ENCODE data around the gene LRRC53. TPM values are rescaled to one million over a fixed set of nuclear protein-coding genes. Genes with fewer than 3 reads are reported as not detected.

The LRRC53 gene
- polyA plus RNA-seq, 2 of the 4 experiments (the other 2 are of a cell fraction) = not detected

DNA sequence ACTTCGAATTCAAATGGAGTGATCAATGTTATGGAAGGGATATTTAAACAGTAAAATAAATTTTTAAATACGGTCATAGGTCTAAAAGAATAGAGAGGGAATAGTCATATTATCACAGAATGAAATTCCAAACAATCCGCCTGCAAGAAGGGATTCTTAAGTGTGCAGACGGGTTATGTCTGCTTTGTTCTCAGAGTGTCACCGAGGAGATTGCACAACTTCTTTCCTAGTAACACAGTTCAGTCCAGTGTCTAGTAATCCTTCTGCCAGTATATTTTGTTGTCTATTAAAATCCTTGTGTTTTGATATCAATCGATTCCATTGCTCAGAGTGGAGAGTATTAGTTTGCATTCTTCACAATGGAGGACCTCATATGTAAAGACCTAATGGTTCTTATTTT is 48.4 kb downstream of the LRRC53 start:
- ChIA-PET POLR2A (no interaction called here), CTCF (no interaction called here)
- Histone ChIP-seq H3K4me3 (no peak overlapping the region), H3K27ac (no peak overlapping the region), H3K4me2 (no peak overlapping the region), H3K9me3 (no peaks in the 10 kb centered on the region), H3K4me1 (no peaks in the 10 kb centered on the region)
- WGBS (ENCODE audit: missing lambda C conversion rate) = 42% methylated on average over 6 of the region's 6 CpGs
- TF ChIP-seq HEYL (CRISPR knock-in tag; IDR thresholded peaks at IDR 0.05) (no peak), EP300 (IDR thresholded peaks at IDR 0.05) (no peak), GATA3 (IDR thresholded peaks at IDR 0.05; ENCODE audit: borderline replicate concordance) (no peak), NFE2L2 (conservative IDR thresholded peaks at IDR 0.05; ENCODE audit: low read length) (no peak), JUN (IDR thresholded peaks at IDR 0.05) (no peak), HOXB5 (CRISPR knock-in tag; IDR thresholded peaks at IDR 0.05) (no peak), ZFP36 (IDR thresholded peaks at IDR 0.05; ENCODE audit: borderline replicate concordance, partially characterized antibody) (no peak), JUNB (IDR thresholded peaks at IDR 0.05) (no peak), PHF8 (IDR thresholded peaks at IDR 0.05; ENCODE audit: borderline replicate concordance, low read depth) (no peak), NR3C1 (IDR thresholded peaks at IDR 0.05) (no peak), ZC3H11A (IDR thresholded peaks at IDR 0.05) (no peak), BHLHE40 (IDR thresholded peaks at IDR 0.05; ENCODE audit: low read depth, low read length) (no peak), FOSL2 (IDR thresholded peaks at IDR 0.05) (no peak), FOSL2 (CRISPR knock-in tag; IDR thresholded peaks at IDR 0.05) (no peak)
- TF ChIP-seq, protein P1, sequence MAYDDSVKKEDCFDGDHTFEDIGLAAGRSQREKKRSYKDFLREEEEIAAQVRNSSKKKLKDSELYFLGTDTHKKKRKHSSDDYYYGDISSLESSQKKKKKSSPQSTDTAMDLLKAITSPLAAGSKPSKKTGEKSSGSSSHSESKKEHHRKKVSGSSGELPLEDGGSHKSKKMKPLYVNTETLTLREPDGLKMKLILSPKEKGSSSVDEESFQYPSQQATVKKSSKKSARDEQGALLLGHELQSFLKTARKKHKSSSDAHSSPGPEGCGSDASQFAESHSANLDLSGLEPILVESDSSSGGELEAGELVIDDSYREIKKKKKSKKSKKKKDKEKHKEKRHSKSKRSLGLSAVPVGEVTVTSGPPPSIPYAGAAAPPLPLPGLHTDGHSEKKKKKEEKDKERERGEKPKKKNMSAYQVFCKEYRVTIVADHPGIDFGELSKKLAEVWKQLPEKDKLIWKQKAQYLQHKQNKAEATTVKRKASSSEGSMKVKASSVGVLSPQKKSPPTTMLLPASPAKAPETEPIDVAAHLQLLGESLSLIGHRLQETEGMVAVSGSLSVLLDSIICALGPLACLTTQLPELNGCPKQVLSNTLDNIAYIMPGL (CRISPR knock-in tag; IDR thresholded peaks at IDR 0.05; ENCODE audit: borderline replicate concordance) = no peak
- ATAC-seq (no peak), DNase-seq (ENCODE audit: low read depth in 1 of 2, low spot score in 1 of 2) (no peak), FAIRE-seq (no peak)

DNA sequence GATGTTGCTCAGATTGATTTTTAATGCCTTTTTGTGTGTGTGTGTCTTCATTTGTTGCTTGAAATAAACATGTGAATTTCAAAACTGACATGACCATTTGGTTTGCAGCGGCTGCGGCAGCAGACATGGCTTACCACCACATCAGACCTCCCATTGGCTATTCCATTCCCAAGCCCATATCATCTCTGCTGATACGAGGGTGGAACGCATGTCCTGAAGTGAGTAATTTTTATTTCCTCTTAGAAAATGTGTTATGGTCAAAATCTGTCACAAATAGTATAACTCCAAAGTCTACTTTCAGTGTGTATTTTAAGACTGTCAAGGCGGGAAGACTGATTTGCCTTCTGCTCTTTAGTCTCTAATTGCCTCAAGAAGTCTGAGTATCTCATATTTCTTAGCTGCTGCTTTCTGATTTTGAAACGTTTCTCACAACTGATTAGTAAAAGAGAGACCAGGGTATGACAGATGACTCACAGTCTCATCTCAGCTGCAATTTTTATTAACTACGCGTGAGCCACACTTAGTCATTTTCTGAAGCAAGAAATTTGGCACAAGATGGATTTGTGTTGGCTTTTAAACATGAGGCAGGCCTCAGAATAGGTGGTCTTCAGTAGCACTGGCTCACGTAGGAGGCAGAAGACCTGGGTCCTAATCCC is 49.0 kb downstream of the LRRC53 start:
- 40% methylated on average over 9 of the region's 9 CpGs for WGBS (ENCODE audit: missing lambda C conversion rate)
- FAIRE-seq (no peak), DNase-seq (ENCODE audit: low read depth in 1 of 2, low spot score in 1 of 2) (no peak), ATAC-seq (no peak)
- H3K4me2 ChIP-seq = no peak overlapping the region
- TF ChIP-seq HEYL (CRISPR knock-in tag; IDR thresholded peaks at IDR 0.05) (no peak), SREBF2 (IDR thresholded peaks at IDR 0.05) (no peak), KDM1A (IDR thresholded peaks at IDR 0.05; ENCODE audit: low read depth) (no peak), RCOR1 (IDR thresholded peaks at IDR 0.05; ENCODE audit: low read depth, low read length) (no peak), TP53 (CRISPR knock-in tag; IDR thresholded peaks at IDR 0.05) (no peak), RFX5 (IDR thresholded peaks at IDR 0.05) (no peak), MAFK (IDR thresholded peaks at IDR 0.05; ENCODE audit: partially characterized antibody) (no peak), FOSB (CRISPR knock-in tag; IDR thresholded peaks at IDR 0.05) (no peak), RAD21 (conservative IDR thresholded peaks at IDR 0.05 in 1 of 2, IDR thresholded peaks at IDR 0.05 in 1 of 2) (no peak)
- ChIA-PET POLR2A (no interaction called here), CTCF (no interaction called here)
- no peak overlapping the region for H3K27ac ChIP-seq
- no peak overlapping the region for H3K4me3 ChIP-seq
- H3K9me3 ChIP-seq = no peaks in the 10 kb centered on the region
- H3K4me1 ChIP-seq = no peaks in the 10 kb centered on the region

DNA sequence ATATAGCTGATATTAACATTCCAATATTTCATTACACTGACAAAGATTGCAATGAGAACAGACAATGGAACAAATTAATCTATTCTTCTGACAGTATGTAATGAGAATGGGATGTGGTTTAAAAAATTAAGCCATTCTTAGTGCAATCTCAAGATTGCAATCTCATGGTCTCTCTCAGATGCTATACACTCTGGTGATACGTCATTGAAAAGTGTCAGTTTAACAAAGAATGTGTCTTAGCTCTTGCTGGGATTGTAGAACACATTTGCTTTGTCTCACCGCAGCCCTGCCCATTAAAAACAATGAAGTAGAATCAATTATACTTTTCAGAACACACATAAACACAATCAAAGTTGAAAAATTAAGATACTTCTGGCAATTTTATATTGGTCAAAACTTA is 55.2 kb downstream of the LRRC53 start:
- Histone ChIP-seq H3K4me2 (no peak overlapping the region), H3K4me3 (no peak overlapping the region), H3K4me1 (no peaks in the 10 kb centered on the region), H3K9me3 (no peaks in the 10 kb centered on the region), H3K27ac (no peak overlapping the region)
- ATAC-seq (no peak), FAIRE-seq (no peak), DNase-seq (ENCODE audit: low read depth in 1 of 2, low spot score in 1 of 2) (no peak)
- ChIA-PET CTCF (no interaction called here), POLR2A (no interaction called here)
- WGBS (ENCODE audit: missing lambda C conversion rate) = 18% methylated on average over 2 of the region's 2 CpGs
- TF ChIP-seq, protein P2, sequence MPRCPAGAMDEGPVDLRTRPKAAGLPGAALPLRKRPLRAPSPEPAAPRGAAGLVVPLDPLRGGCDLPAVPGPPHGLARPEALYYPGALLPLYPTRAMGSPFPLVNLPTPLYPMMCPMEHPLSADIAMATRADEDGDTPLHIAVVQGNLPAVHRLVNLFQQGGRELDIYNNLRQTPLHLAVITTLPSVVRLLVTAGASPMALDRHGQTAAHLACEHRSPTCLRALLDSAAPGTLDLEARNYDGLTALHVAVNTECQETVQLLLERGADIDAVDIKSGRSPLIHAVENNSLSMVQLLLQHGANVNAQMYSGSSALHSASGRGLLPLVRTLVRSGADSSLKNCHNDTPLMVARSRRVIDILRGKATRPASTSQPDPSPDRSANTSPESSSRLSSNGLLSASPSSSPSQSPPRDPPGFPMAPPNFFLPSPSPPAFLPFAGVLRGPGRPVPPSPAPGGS (IDR thresholded peaks at IDR 0.05) = no peak
- TF ChIP-seq TP53 (CRISPR knock-in tag; IDR thresholded peaks at IDR 0.05) (no peak), EHF (CRISPR knock-in tag; IDR thresholded peaks at IDR 0.05) (no peak), CBX2 (IDR thresholded peaks at IDR 0.05; ENCODE audit: borderline replicate concordance, low read depth) (no peak), RFX5 (IDR thresholded peaks at IDR 0.05) (no peak), JUNB (IDR thresholded peaks at IDR 0.05) (no peak), ESRRA (IDR thresholded peaks at IDR 0.05; ENCODE audit: borderline replicate concordance, low read length) (no peak), PHF8 (IDR thresholded peaks at IDR 0.05; ENCODE audit: borderline replicate concordance, low read depth) (no peak), ZNF302 (CRISPR knock-in tag; IDR thresholded peaks at IDR 0.05) (no peak)
- TF ChIP-seq, protein P3, sequence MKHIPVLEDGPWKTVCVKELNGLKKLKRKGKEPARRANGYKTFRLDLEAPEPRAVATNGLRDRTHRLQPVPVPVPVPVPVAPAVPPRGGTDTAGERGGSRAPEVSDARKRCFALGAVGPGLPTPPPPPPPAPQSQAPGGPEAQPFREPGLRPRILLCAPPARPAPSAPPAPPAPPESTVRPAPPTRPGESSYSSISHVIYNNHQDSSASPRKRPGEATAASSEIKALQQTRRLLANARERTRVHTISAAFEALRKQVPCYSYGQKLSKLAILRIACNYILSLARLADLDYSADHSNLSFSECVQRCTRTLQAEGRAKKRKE (CRISPR knock-in tag; IDR thresholded peaks at IDR 0.05; ENCODE audit: low read depth) = no peak
- TF ChIP-seq, protein P4, sequence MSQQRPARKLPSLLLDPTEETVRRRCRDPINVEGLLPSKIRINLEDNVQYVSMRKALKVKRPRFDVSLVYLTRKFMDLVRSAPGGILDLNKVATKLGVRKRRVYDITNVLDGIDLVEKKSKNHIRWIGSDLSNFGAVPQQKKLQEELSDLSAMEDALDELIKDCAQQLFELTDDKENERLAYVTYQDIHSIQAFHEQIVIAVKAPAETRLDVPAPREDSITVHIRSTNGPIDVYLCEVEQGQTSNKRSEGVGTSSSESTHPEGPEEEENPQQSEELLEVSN (IDR thresholded peaks at IDR 0.05; ENCODE audit: borderline replicate concordance, low read depth) = no peak
- TF ChIP-seq, protein P5, sequence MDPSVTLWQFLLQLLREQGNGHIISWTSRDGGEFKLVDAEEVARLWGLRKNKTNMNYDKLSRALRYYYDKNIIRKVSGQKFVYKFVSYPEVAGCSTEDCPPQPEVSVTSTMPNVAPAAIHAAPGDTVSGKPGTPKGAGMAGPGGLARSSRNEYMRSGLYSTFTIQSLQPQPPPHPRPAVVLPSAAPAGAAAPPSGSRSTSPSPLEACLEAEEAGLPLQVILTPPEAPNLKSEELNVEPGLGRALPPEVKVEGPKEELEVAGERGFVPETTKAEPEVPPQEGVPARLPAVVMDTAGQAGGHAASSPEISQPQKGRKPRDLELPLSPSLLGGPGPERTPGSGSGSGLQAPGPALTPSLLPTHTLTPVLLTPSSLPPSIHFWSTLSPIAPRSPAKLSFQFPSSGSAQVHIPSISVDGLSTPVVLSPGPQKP (IDR thresholded peaks at IDR 0.05; ENCODE audit: low read depth, low read length) = no peak
- TF ChIP-seq, protein P6, sequence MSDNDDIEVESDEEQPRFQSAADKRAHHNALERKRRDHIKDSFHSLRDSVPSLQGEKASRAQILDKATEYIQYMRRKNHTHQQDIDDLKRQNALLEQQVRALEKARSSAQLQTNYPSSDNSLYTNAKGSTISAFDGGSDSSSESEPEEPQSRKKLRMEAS (IDR thresholded peaks at IDR 0.05) = no peak
